ENCODE measurements around the gene DPCD. TPM values are rescaled to one million over a fixed set of nuclear protein-coding genes. Genes with fewer than 3 reads are reported as not detected.

Gene DPCD
- total RNA-seq, 2 donors from 2014 or later: 9.2 to 16.6 TPM

DNA sequence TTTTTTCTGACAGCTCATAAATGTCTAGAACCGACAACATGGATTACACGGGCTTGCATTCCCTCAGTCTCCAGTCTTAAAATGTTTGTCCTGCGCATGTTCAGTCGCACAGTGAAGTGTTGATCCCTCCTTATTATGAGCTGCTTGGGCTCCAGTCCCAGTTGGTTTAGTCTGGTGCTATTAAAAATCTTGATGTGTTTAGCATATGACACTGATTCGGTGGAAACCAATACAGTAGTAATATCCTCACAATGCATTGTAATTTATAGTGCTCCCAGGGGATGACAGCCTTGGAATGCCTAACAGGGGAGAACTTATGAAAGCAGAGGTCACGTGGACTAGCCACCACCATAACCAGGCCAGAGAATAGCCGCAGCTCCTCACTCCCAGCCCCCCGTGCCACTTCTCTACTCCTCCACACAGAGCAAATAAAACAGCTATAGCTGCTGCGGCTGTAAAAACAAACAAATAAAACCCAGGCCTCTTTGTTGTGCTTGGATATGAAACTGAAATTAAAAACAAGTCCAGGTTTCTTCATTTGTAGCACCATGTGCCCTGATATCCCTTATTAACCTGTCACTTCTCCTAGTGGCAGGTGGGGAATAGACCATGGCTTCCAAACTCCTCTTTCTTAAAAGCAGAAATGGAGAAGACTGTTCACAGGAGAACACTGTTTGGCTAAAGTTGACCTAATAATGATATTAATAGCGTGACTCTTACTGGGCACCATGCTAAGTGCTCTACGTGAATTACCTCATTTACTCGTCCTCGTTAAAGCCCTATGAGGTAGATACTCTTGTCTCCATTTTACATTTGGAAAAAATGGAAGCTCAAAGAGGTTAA, 7.7 kb downstream of the DPCD start:
- Histone ChIP-seq H3K27me3 (no peaks in the 10 kb centered on the region), H3K4me3 (no peak overlapping the region), H3K36me3 (replicated peaks in 1 of 2; ENCODE audit: insufficient read depth in 1 of 2, low read depth in 2 of 2) (no peaks in the 10 kb centered on the region), H3K4me1 (no peaks in the 10 kb centered on the region), H3K9me3 (no peaks in the 10 kb centered on the region), H3K27ac (no peak overlapping the region)
- DNase-seq (no peak), ATAC-seq (no peak)
- TF ChIP-seq, protein P1, sequence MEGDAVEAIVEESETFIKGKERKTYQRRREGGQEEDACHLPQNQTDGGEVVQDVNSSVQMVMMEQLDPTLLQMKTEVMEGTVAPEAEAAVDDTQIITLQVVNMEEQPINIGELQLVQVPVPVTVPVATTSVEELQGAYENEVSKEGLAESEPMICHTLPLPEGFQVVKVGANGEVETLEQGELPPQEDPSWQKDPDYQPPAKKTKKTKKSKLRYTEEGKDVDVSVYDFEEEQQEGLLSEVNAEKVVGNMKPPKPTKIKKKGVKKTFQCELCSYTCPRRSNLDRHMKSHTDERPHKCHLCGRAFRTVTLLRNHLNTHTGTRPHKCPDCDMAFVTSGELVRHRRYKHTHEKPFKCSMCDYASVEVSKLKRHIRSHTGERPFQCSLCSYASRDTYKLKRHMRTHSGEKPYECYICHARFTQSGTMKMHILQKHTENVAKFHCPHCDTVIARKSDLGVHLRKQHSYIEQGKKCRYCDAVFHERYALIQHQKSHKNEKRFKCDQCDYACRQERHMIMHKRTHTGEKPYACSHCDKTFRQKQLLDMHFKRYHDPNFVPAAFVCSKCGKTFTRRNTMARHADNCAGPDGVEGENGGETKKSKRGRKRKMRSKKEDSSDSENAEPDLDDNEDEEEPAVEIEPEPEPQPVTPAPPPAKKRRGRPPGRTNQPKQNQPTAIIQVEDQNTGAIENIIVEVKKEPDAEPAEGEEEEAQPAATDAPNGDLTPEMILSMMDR (IDR thresholded peaks at IDR 0.05): no peak
- TF ChIP-seq POLR2A (IDR thresholded peaks at IDR 0.05): no peak
- intact Hi-C loops (cut with DNase I): no loop called here
- WGBS, 2 donors: 86 to 87% methylated on average over 13 of the region's 13 CpGs

DNA sequence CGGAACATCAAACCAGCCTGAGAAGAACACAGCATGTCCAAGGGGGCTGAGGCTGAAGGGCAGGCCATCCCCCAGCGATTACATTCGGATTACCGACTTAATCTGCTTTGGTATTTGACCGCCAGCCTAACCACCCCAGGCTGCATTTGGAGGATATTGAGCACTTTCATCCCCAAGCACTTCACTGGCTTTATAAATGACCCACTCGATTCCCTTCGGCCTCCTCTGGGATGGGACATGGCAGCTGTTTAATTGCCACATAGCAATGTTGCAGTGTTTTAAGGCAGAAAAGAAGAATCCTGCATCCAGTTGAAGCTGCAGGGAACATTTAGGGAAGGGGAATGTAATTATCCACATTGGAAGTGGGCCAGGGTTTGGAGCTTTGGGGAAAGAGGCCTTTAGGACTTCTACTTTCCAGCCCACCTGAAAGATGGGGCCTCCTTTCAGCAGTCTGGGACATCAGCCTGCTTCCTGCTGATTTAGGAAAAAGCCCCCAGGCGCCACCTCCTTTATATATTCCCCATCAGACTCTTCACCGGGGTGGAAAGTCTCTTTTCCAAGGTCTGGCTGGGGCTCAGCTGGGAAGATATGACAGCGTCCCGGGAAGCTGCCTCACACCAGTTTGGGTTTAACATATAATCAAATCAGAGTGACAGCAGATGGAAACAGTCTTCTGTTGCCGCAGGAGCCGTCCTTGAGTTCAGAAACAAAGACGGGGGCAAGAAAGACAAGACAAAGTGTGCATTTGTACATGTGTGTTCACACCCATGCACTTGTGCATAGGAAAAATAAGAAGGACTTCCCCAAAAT, 9.2 kb downstream of the DPCD start:
- no peak for TF ChIP-seq POLR2A (IDR thresholded peaks at IDR 0.05)
- TF ChIP-seq, protein P1 (IDR thresholded peaks at IDR 0.05): no peak

DNA sequence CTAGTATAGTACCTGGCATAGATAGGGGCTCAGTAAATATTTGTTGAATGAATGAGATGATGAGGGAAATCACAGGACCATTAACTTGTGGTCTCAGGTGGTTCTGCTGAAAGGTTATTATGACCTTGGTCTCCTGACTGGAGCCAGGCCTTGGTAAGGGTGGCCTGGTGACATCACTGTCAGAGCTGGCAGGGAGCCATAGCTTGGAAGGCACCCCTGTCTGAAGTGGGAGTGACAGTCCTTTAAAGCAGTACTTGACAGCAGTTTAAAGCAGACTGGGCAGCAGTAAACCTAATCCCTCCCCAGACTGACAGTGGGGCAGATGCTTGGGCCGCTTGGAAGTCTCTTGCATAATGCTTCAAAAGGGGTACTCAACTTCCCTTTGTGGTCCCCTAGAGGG, 13.4 kb downstream of the DPCD start:
- peak; percentile 39 for ATAC-seq
- Histone ChIP-seq H3K36me3 (replicated peaks in 1 of 2; ENCODE audit: insufficient read depth in 1 of 2, low read depth in 2 of 2) (no peaks in the 10 kb centered on the region), H3K4me1 (no peaks in the 10 kb centered on the region), H3K27me3 (no peaks in the 10 kb centered on the region), H3K4me3 (no peak overlapping the region), H3K9me3 (no peaks in the 10 kb centered on the region), H3K27ac (no peak overlapping the region)
- peak in 3 of 4 donors; percentile 14 to 38 (median 28) for DNase-seq
- 85% methylated on average over 1 of the region's 1 CpG; no CpG with 5 or more reads in 1 of the 2 donors for WGBS, 2 donors
- TF ChIP-seq, protein P1 (IDR thresholded peaks at IDR 0.05): no peak
- intact Hi-C loops (cut with DNase I): loop anchor here (10.0 kb wide), 1 partner anchor 173 kb away; the partner anchor contains the start of gene FGF8

More for the DNA sequence above, 9.2 kb downstream of the DPCD start:
- H3K27ac ChIP-seq: no peak overlapping the region
- no peaks in the 10 kb centered on the region for H3K36me3 ChIP-seq (replicated peaks in 1 of 2; ENCODE audit: insufficient read depth in 1 of 2, low read depth in 2 of 2)
- DNase-seq: no peak
- WGBS, 2 donors: 76% methylated on average over 14 of the region's 14 CpGs
- no peak overlapping the region for H3K4me3 ChIP-seq
- no peaks in the 10 kb centered on the region for H3K9me3 ChIP-seq
- intact Hi-C loops (cut with DNase I): no loop called here
- no peaks in the 10 kb centered on the region for H3K4me1 ChIP-seq
- ATAC-seq: no peak
- H3K27me3 ChIP-seq: no peaks in the 10 kb centered on the region

DNA sequence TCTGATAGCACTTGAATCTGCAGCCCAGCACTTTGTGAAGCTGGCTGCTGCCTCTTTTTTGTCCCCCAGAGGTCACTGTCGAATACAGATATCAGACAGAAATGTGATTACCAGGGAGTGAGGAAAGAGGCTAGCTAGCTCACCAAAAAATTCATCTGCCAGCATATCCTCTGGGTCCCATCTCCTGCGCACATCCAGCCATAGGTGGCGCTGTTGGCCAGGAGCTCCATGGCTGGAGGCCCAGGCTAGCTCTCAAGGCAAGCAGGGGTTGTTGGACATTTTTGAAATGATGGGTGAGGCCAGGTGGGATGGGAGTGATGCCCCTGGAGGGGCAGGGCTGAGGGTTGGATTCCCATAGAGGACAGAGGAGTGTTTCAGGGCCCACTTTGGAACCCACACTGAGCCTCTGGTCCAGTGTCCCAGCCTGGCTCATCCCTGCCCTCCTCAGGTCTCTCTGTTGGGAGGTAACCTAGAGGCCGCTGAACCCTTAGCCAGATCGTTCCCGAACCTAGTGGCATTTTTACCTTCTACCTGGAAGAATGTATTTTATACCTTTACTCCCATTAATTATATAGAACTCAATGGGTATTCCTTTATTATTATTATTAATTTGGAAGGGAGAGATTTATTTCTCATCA, 14.8 kb downstream of the DPCD start:
- Histone ChIP-seq H3K4me1 (no peaks in the 10 kb centered on the region), H3K4me3 (no peak overlapping the region), H3K9me3 (no peaks in the 10 kb centered on the region), H3K27ac (no peak overlapping the region), H3K36me3 (replicated peaks in 1 of 2; ENCODE audit: insufficient read depth in 1 of 2, low read depth in 2 of 2) (no peaks in the 10 kb centered on the region), H3K27me3 (no peaks in the 10 kb centered on the region)
- 48 to 52% methylated on average over 6 of the region's 6 CpGs for WGBS, 2 donors
- TF ChIP-seq POLR2A (IDR thresholded peaks at IDR 0.05): no peak
- TF ChIP-seq, protein P1 (IDR thresholded peaks at IDR 0.05): peak; percentile 17 to 74 (median 69)
- peak; percentile 59 for ATAC-seq
- peak; percentile 57 to 72 (median 68) for DNase-seq
- intact Hi-C loops (cut with DNase I): loop anchor here (10.0 kb wide), 1 partner anchor 172 kb away; the partner anchor contains the start of gene FGF8
